ENCODE data around the gene ARHGAP42.

The ARHGAP42 gene

DNA sequence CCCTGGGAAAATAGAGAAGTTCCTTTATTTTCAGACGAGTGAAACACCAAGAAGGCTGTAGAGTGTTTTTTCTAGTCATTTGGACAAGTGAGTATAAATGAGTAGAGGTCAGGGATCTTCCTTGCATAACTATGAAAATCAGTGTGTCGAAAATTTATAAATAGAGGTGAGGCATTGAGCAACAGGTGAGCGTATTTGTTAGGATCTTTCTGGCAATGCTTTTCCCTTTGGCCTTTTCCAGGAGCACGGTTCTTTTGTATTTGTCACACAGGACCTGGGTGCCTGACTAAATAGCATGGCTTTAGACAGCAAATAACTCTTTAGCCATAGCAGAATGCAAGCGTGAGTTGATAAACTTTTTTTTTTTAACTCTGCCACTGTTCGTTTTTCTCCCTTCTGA, 19.6 kb upstream of the ARHGAP42 start:
- H3K4me3 ChIP-seq (ENCODE audit: low read depth, low read length), result no peak overlapping the region
- TF ChIP-seq, protein P1, sequence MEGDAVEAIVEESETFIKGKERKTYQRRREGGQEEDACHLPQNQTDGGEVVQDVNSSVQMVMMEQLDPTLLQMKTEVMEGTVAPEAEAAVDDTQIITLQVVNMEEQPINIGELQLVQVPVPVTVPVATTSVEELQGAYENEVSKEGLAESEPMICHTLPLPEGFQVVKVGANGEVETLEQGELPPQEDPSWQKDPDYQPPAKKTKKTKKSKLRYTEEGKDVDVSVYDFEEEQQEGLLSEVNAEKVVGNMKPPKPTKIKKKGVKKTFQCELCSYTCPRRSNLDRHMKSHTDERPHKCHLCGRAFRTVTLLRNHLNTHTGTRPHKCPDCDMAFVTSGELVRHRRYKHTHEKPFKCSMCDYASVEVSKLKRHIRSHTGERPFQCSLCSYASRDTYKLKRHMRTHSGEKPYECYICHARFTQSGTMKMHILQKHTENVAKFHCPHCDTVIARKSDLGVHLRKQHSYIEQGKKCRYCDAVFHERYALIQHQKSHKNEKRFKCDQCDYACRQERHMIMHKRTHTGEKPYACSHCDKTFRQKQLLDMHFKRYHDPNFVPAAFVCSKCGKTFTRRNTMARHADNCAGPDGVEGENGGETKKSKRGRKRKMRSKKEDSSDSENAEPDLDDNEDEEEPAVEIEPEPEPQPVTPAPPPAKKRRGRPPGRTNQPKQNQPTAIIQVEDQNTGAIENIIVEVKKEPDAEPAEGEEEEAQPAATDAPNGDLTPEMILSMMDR (IDR thresholded peaks at IDR 0.05; ENCODE audit: low read depth, low read length), result no peak
- TF ChIP-seq POLR2A (IDR thresholded peaks at IDR 0.05; ENCODE audit: extremely low read depth, insufficient read length) (no peak), MYC (IDR thresholded peaks at IDR 0.05; ENCODE audit: low read depth, low read length) (no peak)
- TF ChIP-seq, protein P2, sequence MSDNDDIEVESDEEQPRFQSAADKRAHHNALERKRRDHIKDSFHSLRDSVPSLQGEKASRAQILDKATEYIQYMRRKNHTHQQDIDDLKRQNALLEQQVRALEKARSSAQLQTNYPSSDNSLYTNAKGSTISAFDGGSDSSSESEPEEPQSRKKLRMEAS (IDR thresholded peaks at IDR 0.05; ENCODE audit: low read depth, low read length), result no peak
- no peak for DNase-seq (ENCODE audit: low read depth)

DNA sequence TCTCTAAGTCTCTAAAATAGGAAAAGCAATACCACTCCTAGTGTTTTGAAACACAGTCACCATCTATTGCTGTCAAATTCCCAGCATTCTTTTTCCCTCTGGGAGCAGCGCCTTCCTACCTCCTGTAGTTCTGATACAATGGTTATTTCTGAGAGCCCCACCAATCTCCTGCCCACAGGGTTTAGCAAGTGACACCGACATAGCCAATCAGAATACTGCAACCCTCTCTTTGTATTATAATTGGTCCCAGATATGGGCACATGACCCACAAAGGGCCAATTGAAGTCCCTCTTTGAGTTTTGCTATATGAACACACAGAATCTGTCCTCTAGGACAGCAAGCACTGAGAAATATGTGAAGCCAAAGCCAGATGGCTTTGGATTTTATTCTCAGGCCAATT, 16.9 kb upstream of the ARHGAP42 start:
- DNase-seq (ENCODE audit: low read depth), result no peak
- TF ChIP-seq, protein P2 (IDR thresholded peaks at IDR 0.05; ENCODE audit: low read depth, low read length), result no peak
- TF ChIP-seq POLR2A (IDR thresholded peaks at IDR 0.05; ENCODE audit: extremely low read depth, insufficient read length), result no peak
- TF ChIP-seq MYC (IDR thresholded peaks at IDR 0.05; ENCODE audit: low read depth, low read length), result no peak
- TF ChIP-seq, protein P1 (IDR thresholded peaks at IDR 0.05; ENCODE audit: low read depth, low read length), result no peak
- no peak overlapping the region for H3K4me3 ChIP-seq (ENCODE audit: low read depth, low read length)

DNA sequence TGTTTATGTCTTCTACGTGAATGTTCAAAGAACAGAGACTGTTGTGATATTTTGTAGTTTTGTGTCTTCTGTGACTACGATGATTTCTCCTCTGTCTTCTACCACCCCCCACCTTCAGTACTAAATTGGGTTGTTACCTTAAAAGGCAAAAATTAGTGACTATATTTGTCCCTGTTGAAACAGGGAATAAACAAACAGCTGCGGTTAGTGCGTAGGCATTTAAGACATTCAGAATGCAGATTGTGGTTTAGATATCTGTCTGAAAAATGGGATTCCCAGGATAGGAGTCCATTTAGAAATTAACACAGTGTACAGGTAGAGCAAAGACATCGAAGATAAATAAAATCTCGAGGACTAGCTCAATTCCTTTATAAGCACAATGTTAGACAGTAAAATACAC, 15.6 kb upstream of the ARHGAP42 start:
- H3K4me3 ChIP-seq (ENCODE audit: low read depth, low read length), result no peak overlapping the region
- DNase-seq (ENCODE audit: low read depth), result no peak

DNA sequence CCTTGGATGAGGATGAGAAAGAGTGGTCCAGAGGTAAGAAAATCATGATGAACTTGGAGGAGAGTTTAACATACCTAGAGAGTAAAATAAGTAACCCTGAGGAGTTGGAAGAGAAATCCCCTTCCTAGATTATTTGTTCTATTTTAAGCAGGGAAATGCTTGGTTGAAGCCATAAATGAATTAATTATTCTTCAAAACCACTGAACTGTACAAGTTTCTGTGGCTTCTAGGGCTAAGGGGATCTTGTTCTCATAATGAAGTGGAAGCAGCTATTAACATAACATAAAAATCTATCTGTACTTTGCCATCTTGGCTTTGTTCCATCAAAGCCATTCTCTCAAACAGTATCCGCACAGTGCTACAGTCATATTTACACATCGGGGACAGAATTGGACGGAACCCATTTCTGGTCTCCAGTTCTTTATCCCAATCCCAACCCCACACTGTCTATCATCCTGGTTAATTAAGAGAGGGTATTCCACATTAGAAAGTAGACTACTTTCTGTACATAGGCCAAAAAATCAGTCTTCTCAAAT, 14.5 kb upstream of the ARHGAP42 start:
- no peak overlapping the region for H3K4me3 ChIP-seq (ENCODE audit: low read depth, low read length)
- TF ChIP-seq, protein P1 (IDR thresholded peaks at IDR 0.05; ENCODE audit: low read depth, low read length), result no peak
- no peak for TF ChIP-seq POLR2A (IDR thresholded peaks at IDR 0.05; ENCODE audit: extremely low read depth, insufficient read length)
- no peak for DNase-seq (ENCODE audit: low read depth)

More for the DNA sequence above, 15.6 kb upstream of the ARHGAP42 start:
- TF ChIP-seq MYC (IDR thresholded peaks at IDR 0.05; ENCODE audit: low read depth, low read length) (no peak), POLR2A (IDR thresholded peaks at IDR 0.05; ENCODE audit: extremely low read depth, insufficient read length) (no peak)
- TF ChIP-seq, protein P1 (IDR thresholded peaks at IDR 0.05; ENCODE audit: low read depth, low read length), result no peak
- TF ChIP-seq, protein P2 (IDR thresholded peaks at IDR 0.05; ENCODE audit: low read depth, low read length), result no peak

DNA sequence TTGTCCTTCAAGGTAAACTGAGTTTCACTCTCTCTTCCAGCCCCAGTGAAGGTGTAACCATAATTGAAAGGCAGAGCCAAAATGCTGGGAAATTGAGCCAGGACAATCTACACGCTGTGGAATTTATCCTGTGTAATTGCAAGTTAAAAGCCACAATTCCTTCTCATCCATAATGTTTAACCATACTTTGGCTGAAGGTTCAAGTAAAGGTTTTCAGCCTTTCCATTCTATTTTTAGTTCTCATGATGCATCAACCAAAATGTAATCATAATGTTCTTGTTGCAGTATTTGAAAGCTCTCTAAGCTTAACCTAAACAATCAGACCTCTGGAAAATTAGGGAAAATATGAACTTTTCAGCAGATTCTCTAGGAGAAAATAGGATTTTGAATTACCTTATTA, 14.0 kb upstream of the ARHGAP42 start:
- no peak for DNase-seq (ENCODE audit: low read depth)
- TF ChIP-seq, protein P2 (IDR thresholded peaks at IDR 0.05; ENCODE audit: low read depth, low read length), result no peak
- no peak overlapping the region for H3K4me3 ChIP-seq (ENCODE audit: low read depth, low read length)

DNA sequence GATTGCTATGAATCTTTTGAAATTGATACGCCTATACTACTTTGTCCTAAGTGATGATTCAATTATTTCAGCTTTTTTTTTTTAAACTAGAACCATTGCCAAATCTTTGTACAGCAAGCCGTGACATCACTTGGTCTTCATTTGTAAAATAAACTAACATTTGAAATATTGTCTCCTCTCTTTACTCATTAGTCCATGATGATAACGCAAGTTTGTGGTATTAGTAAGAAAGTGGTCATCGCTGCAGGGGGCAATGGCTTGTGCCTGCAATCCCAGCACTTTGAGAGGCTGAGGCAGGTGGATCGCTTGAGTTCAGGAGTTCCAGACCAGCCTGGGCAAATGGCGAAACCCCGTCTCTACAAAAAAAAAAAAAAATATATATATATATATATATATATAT, 12.9 kb upstream of the ARHGAP42 start:
- TF ChIP-seq, protein P1 (IDR thresholded peaks at IDR 0.05; ENCODE audit: low read depth, low read length), result no peak
- TF ChIP-seq MYC (IDR thresholded peaks at IDR 0.05; ENCODE audit: low read depth, low read length), result no peak
- TF ChIP-seq POLR2A (IDR thresholded peaks at IDR 0.05; ENCODE audit: extremely low read depth, insufficient read length), result no peak
- TF ChIP-seq, protein P2 (IDR thresholded peaks at IDR 0.05; ENCODE audit: low read depth, low read length), result no peak
- H3K4me3 ChIP-seq (ENCODE audit: low read depth, low read length), result no peak overlapping the region
- no peak for DNase-seq (ENCODE audit: low read depth)
